IPS-18a (cell line): ENCODE results near the gene FER.

Source experiments
- H3K27ac ChIP-seq: one replicate; pipeline ENCODE4 v1.5.1; 2013; ENCODE audit warnings: low read length
- H3K27me3 ChIP-seq: one replicate; pipeline ENCODE4 v1.6.1; 2013; ENCODE audit warnings: mild to moderate bottlenecking, low read length; ENCODE audit not compliant: control insufficient read depth, insufficient read depth
- H3K36me3 ChIP-seq: one replicate; pipeline ENCODE4 v1.6.1; 2013; ENCODE audit warnings: low read depth, low read length; ENCODE audit not compliant: control insufficient read depth
- H3K4me1 ChIP-seq: one replicate; pipeline ENCODE4 v1.6.1; 2013; ENCODE audit warnings: low read depth, low read length; ENCODE audit not compliant: control insufficient read depth
- H3K4me3 ChIP-seq: one replicate; pipeline ENCODE4 v1.5.1; 2013; ENCODE audit warnings: low read length
- H3K9ac ChIP-seq: one replicate; pipeline ENCODE4 v1.6.1; 2013; ENCODE audit warnings: mild to moderate bottlenecking, low read length, moderate library complexity
- H3K9me3 ChIP-seq: one replicate; pipeline ENCODE4 v1.6.1; 2013; ENCODE audit warnings: low read depth, low read length; ENCODE audit not compliant: control insufficient read depth

The FER gene

GRCh38 chr5:109234381-109234780, 486.7 kb downstream of the FER start:
- no peak overlapping the region for H3K4me3 ChIP-seq
- no peaks in the 10 kb centered on the region for H3K36me3 ChIP-seq
- no peaks in the 10 kb centered on the region for H3K27me3 ChIP-seq
- no peaks in the 10 kb centered on the region for H3K9me3 ChIP-seq
- H3K4me1 ChIP-seq = no peaks in the 10 kb centered on the region
- H3K27ac ChIP-seq = no peak overlapping the region
- no peak overlapping the region for H3K9ac ChIP-seq

- Histone ChIP-seq H3K4me1 (no peaks in the 10 kb centered on the region), H3K9ac (no peak overlapping the region), H3K9me3 (no peaks in the 10 kb centered on the region), H3K4me3 (no peak overlapping the region), H3K27me3 (no peaks in the 10 kb centered on the region), H3K36me3 (no peaks in the 10 kb centered on the region), H3K27ac (no peak overlapping the region)
Measured at GRCh38 chr5:109239456-109239855, 491.8 kb downstream of the FER start.

DNA sequence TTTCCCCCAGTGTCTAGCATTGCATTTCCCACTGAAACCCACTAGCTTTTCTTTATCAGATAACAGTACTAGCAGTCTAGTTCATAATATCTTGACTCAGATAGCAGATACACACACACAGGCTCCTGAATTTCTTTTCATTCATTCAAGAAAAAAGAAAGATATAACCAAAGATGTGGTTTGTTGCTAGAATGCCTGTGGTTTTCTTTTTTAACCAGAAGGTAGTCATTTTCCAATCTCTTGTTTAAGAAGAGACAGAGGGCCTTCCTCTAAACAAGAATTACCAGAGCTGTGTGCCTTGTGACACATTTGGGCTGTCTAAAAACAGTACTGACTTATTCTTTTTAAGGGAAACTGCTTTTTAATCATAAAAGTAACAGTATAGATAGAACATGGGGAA, 494.8 kb downstream of the FER start:
- Histone ChIP-seq H3K27me3 (no peaks in the 10 kb centered on the region), H3K9me3 (peaks cover 5% of the 10 kb centered on the region), H3K9ac (no peak overlapping the region), H3K4me3 (no peak overlapping the region), H3K27ac (no peak overlapping the region), H3K36me3 (no peaks in the 10 kb centered on the region), H3K4me1 (no peaks in the 10 kb centered on the region)

DNA sequence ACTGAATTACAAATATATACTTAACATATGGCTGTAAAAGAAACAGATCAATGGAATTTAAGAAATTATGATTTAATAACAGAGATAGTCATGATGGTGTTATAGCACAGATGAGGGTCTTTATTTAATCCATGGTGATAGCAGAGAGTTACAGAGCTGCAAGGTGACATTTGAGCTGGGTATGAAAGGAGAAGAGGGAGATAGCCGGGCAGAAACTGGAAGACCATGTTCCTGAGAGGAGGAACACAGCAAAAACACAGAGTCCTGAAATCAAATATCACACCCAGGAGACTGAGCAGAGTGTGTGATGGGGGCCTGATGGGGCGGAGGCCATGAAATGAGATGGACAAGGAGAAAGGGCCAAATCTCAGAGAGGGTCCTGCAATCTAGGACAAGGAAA, 498.7 kb downstream of the FER start:
- H3K4me1 ChIP-seq = no peaks in the 10 kb centered on the region
- H3K9ac ChIP-seq = no peak overlapping the region
- no peaks in the 10 kb centered on the region for H3K36me3 ChIP-seq
- no peak overlapping the region for H3K27ac ChIP-seq
- H3K9me3 ChIP-seq = peaks cover 5% of the 10 kb centered on the region
- H3K27me3 ChIP-seq = no peaks in the 10 kb centered on the region
- H3K4me3 ChIP-seq = no peak overlapping the region
